NCI-H2227 treated with DMSO at 0.1 percent for 48 hours (cell line): ENCODE data around the gene PI4KB.
A peak's percentile ranks its signal among the peaks of the same experiment; 100 is the strongest.

ENCODE experiments used
- DNase-seq: peaks from one replicate; lab custom pipeline; 2025; lab: John Stamatoyannopoulos, UW

PI4KB gene

GRCh38 chr1:151346082-151346768 lies 19.0 kb upstream of the PI4KB start:
- no peak for DNase-seq

- no peak for DNase-seq
Observed at GRCh38 chr1:151344291-151344690, 17.1 kb upstream of the PI4KB start.

GRCh38 chr1:151343587-151343986 lies 16.4 kb upstream of the PI4KB start:
- no peak for DNase-seq

- no peak for DNase-seq
Observed at GRCh38 chr1:151342569-151342968, 15.4 kb upstream of the PI4KB start.

GRCh38 chr1:151342021-151342420 lies 14.8 kb upstream of the PI4KB start:
- DNase-seq = no peak

GRCh38 chr1:151340870-151341754 lies 13.9 kb upstream of the PI4KB start:
- DNase-seq = peak; percentile 80

- DNase-seq = no peak
Observed at GRCh38 chr1:151336556-151336955, 9.3 kb upstream of the PI4KB start.

GRCh38 chr1:151334822-151335221 lies 7.6 kb upstream of the PI4KB start:
- no peak for DNase-seq

- DNase-seq = peak; percentile 21
Observed at GRCh38 chr1:151327903-151328674, 873 bp upstream of the PI4KB start.

GRCh38 chr1:151326619-151327222 lies 495 bp downstream of the PI4KB start:
- DNase-seq = peak; percentile 28

- no peak for DNase-seq
Observed at GRCh38 chr1:151325646-151326429, 1.4 kb downstream of the PI4KB start.

- DNase-seq = no peak
Observed at GRCh38 chr1:151325231-151325630, 2.0 kb downstream of the PI4KB start.

- DNase-seq = no peak
Observed at GRCh38 chr1:151324390-151324930, 2.8 kb downstream of the PI4KB start.

GRCh38 chr1:151318975-151319374 lies 8.2 kb downstream of the PI4KB start:
- DNase-seq = no peak

- no peak for DNase-seq
Observed at GRCh38 chr1:151315565-151316235, 11.5 kb downstream of the PI4KB start.

- DNase-seq = no peak
Observed at GRCh38 chr1:151314137-151314875, 12.9 kb downstream of the PI4KB start.

- DNase-seq = no peak
Observed at GRCh38 chr1:151313501-151313900, 13.7 kb downstream of the PI4KB start.

GRCh38 chr1:151312826-151313225 lies 14.4 kb downstream of the PI4KB start:
- no peak for DNase-seq

GRCh38 chr1:151312411-151312810 lies 14.8 kb downstream of the PI4KB start:
- DNase-seq = no peak
